H1 (cell line): ENCODE data around the gene SEMA5B. TPM values are rescaled to one million over a fixed set of nuclear protein-coding genes. Genes with fewer than 3 reads are reported as not detected.

Source experiments
- ASH2L ChIP-seq: fragments of 200-600, 300-600 bp; sonication (generic); IDR thresholded peaks from one replicate; pipeline ENCODE4 v1.7.1; 2017; ENCODE audit warnings: low read length
- BACH1 ChIP-seq: IDR thresholded peaks from 2 replicates; pipeline ENCODE4 v1.6.1; 2012; ENCODE audit warnings: low read length, improper control_type of control experiment
- CHD2 ChIP-seq: IDR thresholded peaks from 2 replicates; pipeline ENCODE4 v1.6.1; 2012; ENCODE audit warnings: low read length, improper control_type of control experiment
- CTBP2 ChIP-seq: IDR thresholded peaks from 2 replicates; pipeline ENCODE4 v1.7.0; 2011; ENCODE audit warnings: borderline replicate concordance, mild to moderate bottlenecking, moderate library complexity, mixed read lengths, low read length; ENCODE audit not compliant: insufficient read depth, insufficient read length
- CTCF ChIP-seq, 3 experiments: IDR thresholded peaks; 1 replicate in 2 of 3; 2 replicates in 1 of 3; pipeline versions ENCODE4 v1.5.1 to v1.6.1; 2011; ENCODE audit warnings: low read length in 3 of 3, mild to moderate bottlenecking in 3 of 3, inconsistent platforms in 2 of 3, low read depth in 1 of 3, moderate library complexity in 1 of 3; ENCODE audit not compliant: insufficient read depth in 1 of 3; ENCODE audit errors: control extremely low read depth in 1 of 3
- E2F6 ChIP-seq: IDR thresholded peaks from 2 replicates; pipeline ENCODE4 v1.6.1; 2012; ENCODE audit warnings: inconsistent platforms
- EGR1 ChIP-seq: IDR thresholded peaks from 2 replicates; pipeline ENCODE4 v1.6.1; 2011; ENCODE audit warnings: low read depth, low read length, borderline replicate concordance
- EP300 ChIP-seq, 2 experiments: IDR thresholded peaks; 1 replicate in 1 of 2; 2 replicates in 1 of 2; pipeline ENCODE4 v1.6.1; 2011 to 2012; ENCODE audit warnings: low read depth in 2 of 2, low read length in 2 of 2, mild to moderate bottlenecking in 2 of 2, borderline replicate concordance in 1 of 2, inconsistent platforms in 1 of 2, moderate library complexity in 1 of 2
- KDM1A ChIP-seq: fragments of 200-600, 300-600 bp; sonication (generic); IDR thresholded peaks from 2 replicates; pipeline ENCODE4 v1.7.1; 2016; ENCODE audit warnings: mild to moderate bottlenecking, low read length, borderline replicate concordance
- MAX ChIP-seq: IDR thresholded peaks from 2 replicates; pipeline ENCODE4 v1.6.1; 2012; ENCODE audit warnings: inconsistent platforms
- PHF8 ChIP-seq: fragments of 200-600 bp; sonication (generic); conservative IDR thresholded peaks from 2 replicates; pipeline ENCODE4 v1.7.1; 2012; ENCODE audit warnings: low read depth, mild to moderate bottlenecking, inconsistent platforms, low read length, moderate library complexity
- POU5F1 ChIP-seq: IDR thresholded peaks from 2 replicates; pipeline ENCODE4 v1.6.1; 2011; ENCODE audit warnings: low read depth, mild to moderate bottlenecking, low read length, moderate library complexity
- RAD21 ChIP-seq, 2 experiments: IDR thresholded peaks in 1 of 2; conservative IDR thresholded peaks in 1 of 2; 2 replicates each; pipeline ENCODE4 v1.6.1; 2011; ENCODE audit warnings: low read depth in 2 of 2, low read length in 2 of 2, improper control_type of control experiment in 1 of 2, inconsistent platforms in 1 of 2, mild to moderate bottlenecking in 1 of 2, moderate library complexity in 1 of 2
- RBBP5 ChIP-seq: IDR thresholded peaks from 2 replicates; pipeline ENCODE4 v1.7.1; 2012; ENCODE audit warnings: low read depth, mild to moderate bottlenecking, inconsistent platforms, low read length, moderate library complexity, borderline replicate concordance
- SIRT6 ChIP-seq: IDR thresholded peaks from one replicate; pipeline ENCODE4 v1.7.1; 2012; ENCODE audit warnings: low read length, inconsistent platforms
- SP1 ChIP-seq: IDR thresholded peaks from 2 replicates; pipeline ENCODE4 v1.6.1; 2011; ENCODE audit warnings: low read depth, low read length
- SP2 ChIP-seq: IDR thresholded peaks from 2 replicates; pipeline ENCODE4 v1.6.1; 2012; ENCODE audit warnings: mild to moderate bottlenecking, low read length, inconsistent platforms
- TAF7 ChIP-seq: optimal IDR thresholded peaks from 2 replicates; pipeline ENCODE3; 2011; ENCODE audit warnings: low read depth, mild to moderate bottlenecking, inconsistent platforms, low read length, moderate library complexity, borderline replicate concordance
- TEAD4 ChIP-seq: IDR thresholded peaks from 2 replicates; pipeline ENCODE4 v1.6.1; 2012; ENCODE audit warnings: low read depth, low read length, inconsistent platforms, mixed read lengths
- polyA plus RNA-seq, 7 experiments: library from polyadenylated mRNA; depleted of rRNA in 3 of 7; stranded (reverse) in 5 of 7; unstranded in 2 of 7; fragments of >200 nt in 5 of 7; fragments of 200-250 nt in 2 of 7; gene quantifications; 1 replicate in 5 of 7; 2 replicates in 1 of 7; 4 replicates in 1 of 7; pipeline versions ENCODE4 v1.2.1 to v1.2.3, GENCODE V29; 2011 to 2013; ENCODE audit warnings: missing spikeins in 2 of 7, mixed read lengths in 2 of 7
- total RNA-seq: library from RNA; stranded (reverse); fragmentation: NEBNext Ultra II Directional; extraction: Animal tissue kit (Norgen Biotek cat#: 25700); gene quantifications from 2 replicates; pipeline ENCODE4 v1.2.1, GENCODE V29; 2021

SEMA5B gene
- total and polyA plus RNA-seq, 2 of the 8 experiments (the other 6 are each of a cell fraction or from before 2014, with no cell fraction given), result 13.1 to 22.4 TPM

GRCh38 chr3:123027292-123028232 is at the start of gene SEMA5B (continued):
- TF ChIP-seq TAF7, result peak; percentile 61
- peak; percentile 32; the same call in 1 of the 2 replicates for TF ChIP-seq EGR1
- TF ChIP-seq PHF8, result no peak; the same call in 1 of the 2 replicates
- TF ChIP-seq KDM1A, result no peak
- TF ChIP-seq POU5F1, result no peak
- TF ChIP-seq CTCF (IDR thresholded peaks at IDR 0.05; ENCODE audit: control extremely low read depth in 1 of 3, insufficient read depth in 1 of 3, low read depth in 1 of 3, low read length in 3 of 3), result peak; percentile 34 to 57 (median 43)
- peak; percentile 59; the same call in 1 of the 2 replicates for TF ChIP-seq TEAD4
- TF ChIP-seq MAX, result peak; percentile 69; the same call in 1 of the 2 replicates
- TF ChIP-seq RAD21 (IDR thresholded peaks at IDR 0.05 in 1 of 2, conservative IDR thresholded peaks at IDR 0.05 in 1 of 2; ENCODE audit: low read depth in 2 of 2, low read length in 2 of 2), result peak in 1 of 2 experiments; percentile 3; a peak in 1 of 4 replicates
- TF ChIP-seq E2F6, result peak; percentile 79; the same call in 1 of the 2 replicates
- TF ChIP-seq SP2, result no peak
- no peak for TF ChIP-seq SP1
- TF ChIP-seq CHD2, result 0 out of 2 replicates have a peak, but pooled peaks have one; percentile 4
- peak; percentile 95; the same call in 1 of the 2 replicates for TF ChIP-seq RBBP5
- TF ChIP-seq EP300 (IDR thresholded peaks at IDR 0.05; ENCODE audit: borderline replicate concordance in 1 of 2, low read depth in 2 of 2, low read length in 2 of 2), result no peak
- peak; percentile 95 for TF ChIP-seq CTBP2
- no peak for TF ChIP-seq SIRT6
- peak; percentile 98 for TF ChIP-seq ASH2L
- no peak for TF ChIP-seq BACH1
